T1000 (cell line): ENCODE data around the gene HS3ST3B1.

Experiments used
- DNase-seq: peaks from one replicate; lab custom pipeline; 2025; ENCODE audit warnings: mixed read lengths; lab: John Stamatoyannopoulos, UW

HS3ST3B1 gene

DNA sequence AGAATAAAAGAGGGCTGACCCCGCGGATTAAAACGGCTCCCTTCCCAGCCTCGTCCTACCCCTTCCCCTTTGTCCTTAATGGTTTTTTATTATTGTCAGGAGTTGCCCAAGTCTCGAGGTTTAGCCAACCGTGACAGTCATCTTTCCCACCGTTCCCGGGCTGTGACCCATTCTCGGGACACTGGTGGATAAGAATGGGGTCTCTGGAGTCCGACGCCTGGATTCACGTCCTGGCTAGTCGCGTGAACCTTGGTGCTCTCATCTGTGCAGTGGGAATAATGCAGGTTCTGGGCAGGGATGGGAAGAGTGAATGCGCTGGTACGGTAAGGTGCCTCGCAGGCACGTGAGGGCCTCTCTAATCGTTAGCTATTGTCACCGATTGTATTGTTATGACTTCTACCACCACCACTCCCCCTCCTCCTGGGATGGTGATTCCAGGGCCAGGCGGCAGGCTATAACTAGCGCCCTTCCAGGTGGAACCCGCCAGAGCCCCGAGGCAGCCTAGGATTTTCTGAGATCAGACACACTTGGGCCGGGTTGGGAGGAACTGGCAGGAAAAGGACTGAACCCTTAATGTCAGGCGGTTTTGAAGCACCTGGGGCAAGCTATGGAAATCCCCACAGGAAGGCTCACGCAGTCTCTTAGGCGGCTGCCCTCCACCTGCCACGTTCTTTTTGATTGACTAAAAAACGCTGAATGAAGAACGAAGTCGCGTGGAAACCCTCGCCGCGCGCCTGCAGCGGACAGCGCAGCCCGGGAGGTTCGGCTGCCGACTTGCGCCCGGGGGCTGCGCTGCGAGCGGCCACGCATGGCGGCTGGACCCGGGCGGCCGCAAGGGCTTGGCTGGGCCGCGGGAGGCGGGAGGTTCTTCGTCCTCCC, 2.7 kb downstream of the HS3ST3B1 start:
- no peak for DNase-seq

DNA sequence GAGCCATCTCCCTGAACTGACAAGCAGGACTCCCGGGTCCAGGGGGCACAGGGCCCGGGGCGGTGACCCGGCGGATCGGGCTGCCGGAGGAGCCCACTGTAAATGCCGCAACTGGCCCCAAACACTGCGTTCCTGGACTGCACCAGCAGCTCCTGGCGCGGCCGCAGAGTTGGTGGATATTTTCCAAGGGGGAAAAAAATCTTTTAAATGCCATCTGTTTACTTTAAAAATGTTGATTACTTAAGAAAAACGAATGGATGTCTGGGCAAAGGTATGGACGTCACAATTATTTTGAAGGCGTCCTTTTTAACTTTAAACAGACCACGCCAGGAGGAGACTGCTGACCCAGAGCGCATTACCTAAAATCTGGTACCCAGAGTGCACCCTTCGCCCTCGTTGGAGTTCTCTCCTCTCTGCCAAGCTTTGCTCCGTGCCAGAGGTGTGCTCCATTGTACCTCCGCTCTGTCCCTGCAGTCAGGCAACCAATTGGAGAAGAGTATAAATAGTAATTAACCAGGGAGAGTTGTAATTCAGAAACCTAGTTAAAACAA, 3.4 kb downstream of the HS3ST3B1 start:
- DNase-seq: no peak

DNA sequence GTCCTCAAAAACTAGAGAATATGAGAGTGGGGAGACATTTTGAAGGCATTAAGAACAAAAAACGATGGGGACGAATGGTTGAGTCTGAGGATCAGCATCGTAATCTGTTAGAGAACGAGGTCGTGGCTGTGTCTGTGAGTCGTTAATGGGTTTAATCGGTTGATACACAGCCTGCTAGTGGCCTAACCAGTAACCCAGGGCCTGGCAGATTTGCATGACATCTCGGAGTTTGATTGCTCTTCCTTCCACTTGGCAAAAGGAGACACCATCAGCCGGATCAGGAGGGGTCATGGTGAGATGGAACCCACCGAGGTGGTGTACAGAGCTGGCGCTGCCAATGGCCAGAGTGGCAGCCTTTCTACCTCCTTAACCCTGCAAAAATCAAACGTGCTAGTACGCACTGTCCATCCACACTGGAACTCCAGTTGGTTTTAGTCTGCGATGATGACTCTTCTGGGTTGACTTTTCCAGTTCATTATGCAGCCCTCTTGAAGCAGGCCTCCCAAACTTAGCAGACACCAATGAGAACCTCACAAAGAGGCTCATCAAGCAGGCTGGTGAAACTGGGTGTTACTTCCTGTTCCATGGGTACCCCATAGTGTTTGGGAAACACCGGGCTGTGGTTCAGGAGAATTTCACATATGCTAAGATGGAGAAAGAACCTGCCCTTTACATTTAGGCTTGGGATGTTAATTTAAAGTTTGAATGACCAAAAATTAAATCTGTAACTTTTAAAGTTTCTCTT, 4.1 kb downstream of the HS3ST3B1 start:
- DNase-seq: no peak

DNA sequence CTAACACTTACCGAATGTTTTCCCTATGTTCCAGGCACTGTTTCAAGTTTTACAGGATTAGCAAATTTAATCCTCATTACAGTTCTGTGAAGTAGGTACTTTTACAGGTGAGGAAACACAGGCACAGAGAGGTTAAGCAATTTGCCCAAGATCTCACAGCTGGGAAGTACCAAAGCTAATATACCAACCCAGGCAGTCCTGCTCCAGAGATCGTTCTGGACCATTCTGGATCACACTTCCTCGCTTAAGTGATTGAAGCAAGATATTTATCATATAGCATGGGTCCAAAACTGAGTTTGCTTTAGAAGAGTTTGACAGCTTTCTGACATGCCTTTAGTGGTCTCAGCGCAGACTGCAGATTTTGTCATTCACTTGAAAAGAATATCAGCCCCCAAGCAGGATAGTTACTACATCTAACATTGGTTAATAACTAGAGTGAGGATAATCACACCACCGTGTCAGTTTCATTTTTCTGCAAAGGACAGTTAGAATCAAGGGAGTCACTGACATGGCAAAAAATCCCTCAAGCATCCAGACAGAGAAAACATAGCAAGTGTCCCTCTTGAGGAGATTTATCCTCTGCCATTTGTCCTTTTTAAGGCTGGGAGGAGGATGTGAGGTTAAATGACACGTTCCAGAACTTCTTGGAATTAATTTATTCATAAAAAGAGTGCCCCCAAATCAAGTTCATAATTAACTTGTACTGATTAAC, 5.1 kb downstream of the HS3ST3B1 start:
- DNase-seq: no peak

- no peak for DNase-seq
These were observed 5.7 kb downstream of the HS3ST3B1 start for GRCh38 chr17:14306596-14306995.

GRCh38 chr17:14307560-14308024, 6.7 kb downstream of the HS3ST3B1 start:
- DNase-seq: no peak

DNA sequence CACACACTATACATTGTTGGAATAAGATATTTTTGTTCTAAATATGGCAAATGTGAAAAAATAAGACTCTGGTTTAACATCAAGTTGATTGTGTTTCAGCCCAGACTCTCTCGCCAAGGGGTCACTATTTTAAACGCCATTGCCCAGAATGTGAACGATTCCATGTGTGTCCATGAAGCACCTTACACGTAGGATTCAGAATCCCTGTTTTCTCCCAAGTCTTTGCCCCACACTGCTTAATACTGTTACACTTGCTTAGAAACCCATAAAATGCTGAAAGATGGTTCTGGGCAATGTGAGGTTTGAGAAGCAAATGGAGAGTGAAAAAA, 7.7 kb downstream of the HS3ST3B1 start:
- DNase-seq: no peak

DNA sequence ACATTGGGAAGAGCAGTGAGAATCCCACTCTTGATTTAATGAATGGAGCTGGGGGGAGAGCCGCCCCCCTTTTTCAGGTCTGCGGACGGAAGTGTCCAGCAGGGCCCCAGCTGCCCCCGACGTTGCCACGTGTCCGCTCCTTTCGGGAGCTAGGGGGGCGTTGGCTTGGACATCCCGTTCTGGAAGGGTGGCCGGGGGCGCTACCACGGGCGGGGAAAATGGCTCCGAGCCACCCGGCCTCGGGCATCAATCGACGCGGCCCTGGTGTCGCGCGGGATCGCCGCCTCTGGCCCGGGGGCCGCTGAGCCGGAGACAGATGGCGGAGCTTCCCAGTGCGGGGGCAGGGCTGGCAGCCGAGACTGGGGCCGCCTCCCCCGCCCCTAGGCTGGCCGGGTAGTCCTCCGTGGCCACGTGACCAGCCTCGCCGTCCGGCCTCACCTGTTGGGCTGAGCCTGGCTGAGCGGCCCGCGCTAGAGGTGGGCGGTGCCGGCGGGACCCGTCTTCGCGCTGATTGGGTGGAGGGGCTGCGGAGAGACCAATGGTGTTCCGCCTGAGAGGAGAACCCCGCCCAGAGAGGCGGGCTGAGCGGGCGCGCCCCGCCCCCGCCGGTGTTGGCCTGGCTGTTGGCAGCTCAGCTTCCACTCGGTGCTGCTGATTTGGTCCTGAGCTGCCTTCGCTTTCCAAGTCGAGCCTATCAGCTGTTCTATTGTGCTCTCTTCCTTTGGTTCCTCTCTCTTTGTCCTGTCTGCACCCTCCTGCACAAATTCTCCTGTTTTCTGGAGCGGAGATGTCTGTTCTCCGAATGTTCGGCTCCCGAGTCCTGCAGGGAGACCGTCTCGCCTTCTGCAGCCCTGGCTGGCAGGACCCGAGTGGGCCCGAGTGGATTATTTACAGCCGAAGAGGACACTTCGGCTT, 8.3 kb downstream of the HS3ST3B1 start:
- peak; percentile 94 for DNase-seq

DNA sequence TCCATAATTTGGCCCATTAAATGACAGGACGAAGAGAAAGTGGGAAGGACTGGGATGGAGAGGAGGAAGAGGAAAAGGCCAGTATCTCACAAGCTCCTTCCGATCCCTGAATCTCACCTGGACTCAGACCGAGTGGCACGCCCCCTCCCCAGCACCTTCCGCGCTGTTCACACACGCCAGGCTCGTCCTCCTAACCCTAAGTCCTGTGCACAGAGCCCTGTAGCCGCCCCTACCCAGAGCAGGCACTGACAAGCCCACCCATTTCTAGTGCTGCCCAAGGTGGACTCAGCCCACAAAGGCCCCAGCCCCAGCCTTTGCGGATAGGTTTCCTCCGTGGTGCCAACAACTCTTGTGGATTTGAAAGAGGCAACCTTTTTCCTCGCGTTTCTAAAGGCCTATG, 9.2 kb downstream of the HS3ST3B1 start:
- DNase-seq: no peak

GRCh38 chr17:14310605-14311004, 9.7 kb downstream of the HS3ST3B1 start:
- no peak for DNase-seq

DNA sequence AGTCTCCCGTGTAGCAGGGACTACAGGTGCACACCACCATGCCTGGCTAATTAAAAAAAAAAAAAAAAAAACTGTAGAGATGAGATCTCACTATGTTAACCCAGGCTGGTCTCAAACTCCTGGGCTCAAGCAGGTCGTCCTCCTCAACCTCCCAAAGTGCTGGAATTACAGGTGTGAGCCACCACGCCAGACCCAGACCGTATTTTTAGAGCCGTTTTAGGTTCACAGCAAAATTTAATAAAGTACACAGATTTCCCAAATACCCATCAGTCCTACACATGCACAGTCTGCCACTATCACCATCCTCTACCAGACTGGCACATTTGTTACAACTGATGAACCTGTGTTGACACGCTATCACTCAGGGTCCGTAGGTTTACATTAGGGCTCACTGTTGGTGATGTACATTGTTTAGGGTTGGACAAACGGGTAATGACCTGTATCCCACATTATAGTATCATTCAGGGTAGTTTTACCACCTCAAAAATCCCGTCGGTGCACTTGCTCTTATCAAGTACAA, 10.4 kb downstream of the HS3ST3B1 start:
- DNase-seq: no peak

DNA sequence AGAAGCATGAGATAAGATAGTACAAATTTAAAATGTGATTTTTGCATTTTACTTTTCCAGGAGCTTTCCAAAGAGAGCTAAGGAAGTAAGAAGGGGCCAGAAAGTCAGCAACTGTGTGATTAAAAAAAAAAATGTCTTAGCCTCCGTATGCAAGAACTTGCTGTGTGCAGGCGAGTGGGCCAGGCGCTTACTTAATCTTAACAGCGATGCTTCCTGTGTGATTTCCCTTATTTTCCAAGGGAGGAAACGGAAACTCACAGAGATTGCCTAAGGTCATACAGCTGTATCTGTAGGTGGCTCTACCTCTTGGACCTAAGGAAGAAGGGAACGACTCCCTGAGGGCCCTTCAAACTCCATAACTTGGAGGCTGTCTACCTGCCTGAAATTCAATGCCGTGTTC, 11.1 kb downstream of the HS3ST3B1 start:
- no peak for DNase-seq

DNA sequence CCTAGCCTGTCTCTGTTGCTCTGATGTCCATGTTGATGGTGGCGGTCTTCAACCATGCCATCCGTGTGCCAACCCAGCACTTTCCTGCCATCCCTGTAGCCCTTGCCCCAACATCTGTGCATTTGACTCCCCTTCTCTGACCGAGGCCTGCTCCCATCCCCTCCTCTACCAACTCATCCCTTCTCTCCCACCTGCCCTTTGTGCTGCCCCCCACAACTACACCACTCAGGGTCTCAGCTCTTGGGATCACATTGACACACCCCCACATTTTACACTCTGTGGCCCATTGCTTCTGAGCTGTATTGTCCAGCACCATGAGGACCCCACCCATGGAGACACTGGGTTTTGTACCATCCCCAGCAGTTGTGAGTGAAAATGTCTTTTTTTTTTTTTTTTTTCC, 11.6 kb downstream of the HS3ST3B1 start:
- no peak for DNase-seq

DNA sequence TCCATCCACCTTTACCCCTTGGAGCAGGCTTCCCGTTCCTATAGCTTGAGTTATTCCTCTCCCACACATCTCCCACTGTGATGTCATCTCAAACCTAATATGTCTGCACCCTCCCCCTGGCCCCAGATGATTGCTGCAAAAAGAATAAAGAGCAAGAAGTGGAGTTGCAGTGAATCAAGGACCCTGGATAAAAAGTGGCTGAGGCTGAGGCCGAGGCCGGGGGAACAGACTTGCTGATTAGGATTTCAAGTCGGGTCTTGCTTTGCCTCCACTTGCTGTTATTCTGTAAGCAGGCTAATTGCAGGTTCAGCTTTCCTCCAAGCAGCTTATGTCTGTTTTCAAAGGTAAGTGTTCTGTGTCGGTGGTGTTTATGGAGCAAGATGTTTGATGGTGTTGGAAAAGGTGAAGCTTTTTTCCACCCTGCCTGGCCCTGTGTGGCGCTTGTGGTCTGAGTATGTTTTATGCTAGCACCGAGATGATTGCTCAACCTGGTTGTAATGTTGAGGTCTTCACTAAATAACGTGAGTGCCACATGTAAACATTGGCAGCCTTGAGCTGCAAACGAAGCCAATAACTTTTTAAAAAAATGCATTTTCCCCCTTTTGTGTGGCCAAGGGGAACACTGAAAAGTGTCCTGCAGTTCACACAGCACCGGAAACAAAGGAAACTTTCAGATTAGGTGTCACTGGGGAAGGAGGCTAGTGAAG, 15.4 kb downstream of the HS3ST3B1 start:
- no peak for DNase-seq

- DNase-seq: no peak
These were observed 16.5 kb downstream of the HS3ST3B1 start for GRCh38 chr17:14317383-14317782.

DNA sequence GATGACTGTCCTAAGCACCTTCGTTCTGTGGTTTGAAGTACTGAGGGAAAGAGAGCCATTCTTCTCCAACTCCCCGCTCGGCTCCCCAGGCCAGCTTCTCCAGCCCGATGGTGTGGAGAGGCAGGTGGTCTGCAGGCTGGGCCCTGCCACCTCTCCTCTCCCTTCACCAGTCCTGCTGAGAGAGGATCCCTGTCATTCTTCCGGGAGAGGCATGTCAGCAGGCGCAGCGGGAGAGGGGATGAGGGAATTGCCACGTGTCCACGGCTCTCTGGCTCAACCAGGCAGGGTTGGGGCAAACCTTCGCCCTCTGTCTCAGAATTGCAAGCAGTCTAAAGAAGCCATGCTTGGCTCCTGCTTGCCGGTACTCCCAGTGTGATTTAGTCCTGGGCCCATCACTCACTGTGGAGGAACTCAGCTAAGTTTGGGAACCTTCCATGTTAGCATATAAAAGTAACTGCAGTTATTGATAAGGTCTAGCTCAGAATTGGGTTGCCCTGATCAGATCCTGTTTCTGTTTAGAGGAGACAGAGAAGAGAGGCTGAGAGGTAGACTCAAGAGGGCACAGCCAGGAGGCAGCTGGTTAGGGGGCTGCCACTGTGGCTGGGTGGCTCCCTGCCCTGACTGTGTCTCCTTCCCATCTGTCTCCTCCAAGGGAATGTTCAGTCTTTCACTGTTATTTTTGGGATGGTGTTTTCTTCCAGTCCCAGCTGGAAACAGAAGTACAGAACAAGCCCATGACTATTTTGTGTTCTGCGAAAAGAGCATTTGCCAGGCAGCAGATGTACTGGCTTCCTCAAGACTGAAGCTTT, 17.4 kb downstream of the HS3ST3B1 start:
- no peak for DNase-seq

DNA sequence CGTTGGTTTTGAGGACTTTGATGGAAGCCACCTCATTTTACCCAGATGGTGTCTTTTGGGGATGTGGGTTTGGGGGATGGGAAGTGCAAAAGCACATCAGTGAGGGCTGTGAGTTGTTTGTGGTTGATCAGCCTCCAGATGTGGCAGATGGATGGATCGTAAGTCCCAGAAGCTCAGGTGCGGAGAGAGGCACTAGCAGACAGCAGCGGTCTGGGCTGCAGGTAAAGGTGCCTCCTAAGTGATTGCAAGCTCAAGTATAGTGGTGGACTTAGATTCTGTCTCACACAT, 18.0 kb downstream of the HS3ST3B1 start:
- DNase-seq: no peak

DNA sequence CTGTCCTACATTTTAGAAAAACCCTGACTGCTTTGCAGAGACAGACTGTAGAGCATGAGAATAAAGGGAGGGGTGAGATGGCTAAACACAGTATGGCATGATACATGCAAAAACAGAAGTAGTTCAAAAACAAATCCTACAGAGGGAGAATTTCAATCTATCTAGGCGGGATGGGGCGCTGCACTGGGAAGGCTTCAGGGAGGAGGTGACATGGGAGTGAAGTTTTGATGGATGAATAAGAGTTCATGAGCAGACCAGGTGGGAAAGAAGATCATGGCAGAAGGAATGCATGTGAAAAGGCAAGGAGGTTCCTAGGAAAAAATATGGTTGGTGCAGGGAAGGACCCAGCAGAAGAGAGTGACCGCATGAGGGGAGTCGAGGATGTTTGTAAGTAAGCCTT, 19.2 kb downstream of the HS3ST3B1 start:
- DNase-seq: no peak

GRCh38 chr17:14320734-14321475, 20.0 kb downstream of the HS3ST3B1 start:
- no peak for DNase-seq
